Coronary artery (tissue), 2 donors: ENCODE measurements around the gene DCP2.

Experiments
- DNase-seq: peaks from one replicate; pipeline ENCODE4 v3.0.0-alpha.2; 2017; ENCODE audit warnings: low spot score
- H3K27ac ChIP-seq, 2 donors: fragments of 200-600 bp; sonication (generic); one replicate each; pipeline ENCODE4 v1.5.1; 2016 to 2019
- H3K4me3 ChIP-seq: fragments of 200-600 bp; sonication (generic); 2 replicates; pipeline ENCODE4 v1.5.1; 2016; ENCODE audit warnings: mild to moderate bottlenecking, moderate library complexity
- TF ChIP-seq, protein P1 (sequence below): fragments of 200-600 bp; sonication (generic); IDR thresholded peaks from one replicate; pipeline ENCODE4 v1.5.1; 2019; ENCODE audit warnings: antibody characterized with exemption

Gene DCP2

DNA sequence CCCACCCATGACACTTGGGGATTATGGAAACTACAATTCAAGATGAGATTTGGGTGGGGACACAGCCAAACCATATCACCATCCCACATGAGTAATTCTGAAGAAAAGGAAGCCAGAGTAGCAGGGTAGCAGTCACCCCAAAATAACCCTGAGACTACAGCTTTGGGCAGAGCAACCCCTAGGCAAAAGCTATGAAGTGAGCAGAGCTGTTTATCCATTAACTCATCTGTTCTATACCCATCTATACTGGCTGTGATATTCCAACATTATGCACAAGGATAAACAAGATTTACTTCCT lies 42.3 kb upstream of the DCP2 start:
- DNase-seq, result no peak
- Histone ChIP-seq H3K4me3 (no peak overlapping the region), H3K27ac (no peak overlapping the region)
- TF ChIP-seq, protein P1, sequence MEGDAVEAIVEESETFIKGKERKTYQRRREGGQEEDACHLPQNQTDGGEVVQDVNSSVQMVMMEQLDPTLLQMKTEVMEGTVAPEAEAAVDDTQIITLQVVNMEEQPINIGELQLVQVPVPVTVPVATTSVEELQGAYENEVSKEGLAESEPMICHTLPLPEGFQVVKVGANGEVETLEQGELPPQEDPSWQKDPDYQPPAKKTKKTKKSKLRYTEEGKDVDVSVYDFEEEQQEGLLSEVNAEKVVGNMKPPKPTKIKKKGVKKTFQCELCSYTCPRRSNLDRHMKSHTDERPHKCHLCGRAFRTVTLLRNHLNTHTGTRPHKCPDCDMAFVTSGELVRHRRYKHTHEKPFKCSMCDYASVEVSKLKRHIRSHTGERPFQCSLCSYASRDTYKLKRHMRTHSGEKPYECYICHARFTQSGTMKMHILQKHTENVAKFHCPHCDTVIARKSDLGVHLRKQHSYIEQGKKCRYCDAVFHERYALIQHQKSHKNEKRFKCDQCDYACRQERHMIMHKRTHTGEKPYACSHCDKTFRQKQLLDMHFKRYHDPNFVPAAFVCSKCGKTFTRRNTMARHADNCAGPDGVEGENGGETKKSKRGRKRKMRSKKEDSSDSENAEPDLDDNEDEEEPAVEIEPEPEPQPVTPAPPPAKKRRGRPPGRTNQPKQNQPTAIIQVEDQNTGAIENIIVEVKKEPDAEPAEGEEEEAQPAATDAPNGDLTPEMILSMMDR, result no peak

GRCh38 chr5:112935675-112936074 lies 40.9 kb upstream of the DCP2 start:
- Histone ChIP-seq H3K4me3 (no peak overlapping the region), H3K27ac (no peak overlapping the region)
- DNase-seq, result no peak
- TF ChIP-seq, protein P1, result no peak

GRCh38 chr5:112938286-112938685 lies 38.3 kb upstream of the DCP2 start:
- TF ChIP-seq, protein P1, result no peak
- no peak for DNase-seq
- H3K4me3 ChIP-seq, result no peak overlapping the region
- H3K27ac ChIP-seq, result no peak overlapping the region

DNA sequence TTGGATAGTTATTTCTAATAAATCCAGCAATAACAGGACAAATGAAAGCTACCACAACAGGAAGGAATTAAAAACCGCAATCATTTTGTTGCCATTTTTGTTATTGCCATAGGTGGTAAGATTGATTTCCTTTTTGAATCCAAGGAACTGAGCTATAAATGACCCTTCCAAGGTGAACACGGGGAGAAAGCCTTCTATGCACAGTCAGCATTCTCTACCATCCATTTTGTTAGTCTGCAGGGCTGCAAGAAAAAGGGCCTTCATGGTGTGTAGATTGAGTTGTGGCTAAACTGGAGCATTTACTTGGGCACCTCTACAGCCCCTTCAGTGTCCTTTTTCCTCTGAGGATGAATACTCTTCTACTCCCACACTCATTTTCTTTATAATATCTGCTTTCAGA lies 35.9 kb upstream of the DCP2 start:
- TF ChIP-seq, protein P1, result no peak

DNA sequence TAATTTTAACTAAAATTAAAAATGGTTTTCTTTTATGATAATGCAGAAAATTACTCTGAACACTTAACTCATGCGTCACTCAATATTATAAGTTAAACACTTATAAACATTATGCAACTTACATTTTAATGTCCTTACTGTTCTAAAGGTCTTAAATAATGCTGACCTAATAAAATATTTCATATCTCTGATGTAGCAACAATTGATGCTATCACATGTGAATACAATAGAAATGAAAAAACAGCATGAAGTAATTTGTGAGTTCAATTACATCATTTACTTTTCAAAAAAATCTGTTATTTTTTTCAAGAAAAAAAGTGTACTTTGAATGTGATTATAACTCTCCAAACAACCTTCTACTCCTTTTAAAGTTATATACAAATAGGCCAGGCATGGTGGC lies 28.1 kb upstream of the DCP2 start:
- H3K27ac ChIP-seq, result no peak overlapping the region
- TF ChIP-seq, protein P1, result no peak
- DNase-seq, result no peak
- no peak overlapping the region for H3K4me3 ChIP-seq

More for the DNA sequence above, 35.9 kb upstream of the DCP2 start:
- DNase-seq, result no peak
- no peak overlapping the region for H3K27ac ChIP-seq
- H3K4me3 ChIP-seq, result no peak overlapping the region

GRCh38 chr5:112951124-112951702 lies 25.4 kb upstream of the DCP2 start:
- TF ChIP-seq, protein P1, result no peak
- no peak for DNase-seq
- Histone ChIP-seq H3K4me3 (no peak overlapping the region), H3K27ac (no peak overlapping the region)

- TF ChIP-seq, protein P1, result no peak
- DNase-seq, result no peak
- Histone ChIP-seq H3K4me3 (no peak overlapping the region), H3K27ac (no peak overlapping the region)
These were observed 20.0 kb upstream of the DCP2 start for GRCh38 chr5:112956606-112957005.
